Measurements from ENCODE around the gene IGSF9B. TPM values are rescaled to one million over a fixed set of nuclear protein-coding genes. Genes with fewer than 3 reads are reported as not detected.

IGSF9B gene
- total RNA-seq, 1 donor from 2014 or later = 2.0 TPM

DNA sequence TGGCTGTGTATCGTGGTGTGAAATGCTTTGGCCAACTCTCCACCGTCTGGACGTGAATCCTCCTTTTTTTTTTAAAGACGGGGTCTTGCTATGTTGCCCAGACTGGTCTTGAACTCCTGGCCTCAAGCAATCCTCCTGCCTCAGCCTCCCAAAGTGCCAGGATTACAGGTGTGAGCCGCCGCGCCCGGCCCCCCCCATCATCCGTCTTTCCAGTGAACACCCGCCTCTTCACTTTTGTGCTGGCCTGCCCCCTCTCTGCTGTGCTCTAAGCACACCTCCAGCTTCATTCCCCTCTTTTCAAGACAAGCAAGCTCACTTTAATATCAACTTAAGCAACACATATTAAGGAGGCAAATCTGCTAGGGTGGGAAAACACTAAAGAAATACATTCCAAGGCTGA, 35.3 kb downstream of the IGSF9B start:
- DNase-seq (no peak), ATAC-seq (ENCODE audit: low read depth) (no peak)
- POLR2A ChIA-PET = no interaction called here
- Mint-ChIP-seq H3K27ac (no peak overlapping the region), H3K4me3 (no peak overlapping the region), H3K9me3 (no peaks in the 10 kb centered on the region), H3K4me1 (peaks cover 4% of the 10 kb centered on the region), H3K27me3 (peaks cover 16% of the 10 kb centered on the region), H3K36me3 (ENCODE audit: low read depth) (no peaks in the 10 kb centered on the region)
- intact Hi-C loops (cut with micrococcal nuclease) = no loop called here
- TF ChIP-seq, protein P1, sequence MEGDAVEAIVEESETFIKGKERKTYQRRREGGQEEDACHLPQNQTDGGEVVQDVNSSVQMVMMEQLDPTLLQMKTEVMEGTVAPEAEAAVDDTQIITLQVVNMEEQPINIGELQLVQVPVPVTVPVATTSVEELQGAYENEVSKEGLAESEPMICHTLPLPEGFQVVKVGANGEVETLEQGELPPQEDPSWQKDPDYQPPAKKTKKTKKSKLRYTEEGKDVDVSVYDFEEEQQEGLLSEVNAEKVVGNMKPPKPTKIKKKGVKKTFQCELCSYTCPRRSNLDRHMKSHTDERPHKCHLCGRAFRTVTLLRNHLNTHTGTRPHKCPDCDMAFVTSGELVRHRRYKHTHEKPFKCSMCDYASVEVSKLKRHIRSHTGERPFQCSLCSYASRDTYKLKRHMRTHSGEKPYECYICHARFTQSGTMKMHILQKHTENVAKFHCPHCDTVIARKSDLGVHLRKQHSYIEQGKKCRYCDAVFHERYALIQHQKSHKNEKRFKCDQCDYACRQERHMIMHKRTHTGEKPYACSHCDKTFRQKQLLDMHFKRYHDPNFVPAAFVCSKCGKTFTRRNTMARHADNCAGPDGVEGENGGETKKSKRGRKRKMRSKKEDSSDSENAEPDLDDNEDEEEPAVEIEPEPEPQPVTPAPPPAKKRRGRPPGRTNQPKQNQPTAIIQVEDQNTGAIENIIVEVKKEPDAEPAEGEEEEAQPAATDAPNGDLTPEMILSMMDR (IDR thresholded peaks at IDR 0.05) = no peak
- CTCF ChIA-PET = no interaction called here

GRCh38 chr11:133921026-133921425, 35.7 kb downstream of the IGSF9B start:
- TF ChIP-seq, protein P1 (IDR thresholded peaks at IDR 0.05) = no peak
- no peaks in the 10 kb centered on the region for H3K36me3 Mint-ChIP-seq (ENCODE audit: low read depth)
- intact Hi-C loops (cut with micrococcal nuclease) = no loop called here
- ATAC-seq (ENCODE audit: low read depth) (no peak), DNase-seq (no peak)
- H3K27me3 Mint-ChIP-seq = peaks cover 20% of the 10 kb centered on the region
- H3K27ac Mint-ChIP-seq = no peak overlapping the region
- ChIA-PET CTCF (no interaction called here), POLR2A (no interaction called here)
- no peaks in the 10 kb centered on the region for H3K9me3 Mint-ChIP-seq
- H3K4me3 Mint-ChIP-seq = no peak overlapping the region
- H3K4me1 Mint-ChIP-seq = peaks cover 4% of the 10 kb centered on the region

- POLR2A ChIA-PET = no interaction called here
- intact Hi-C loops (cut with micrococcal nuclease) = no loop called here
Observed at GRCh38 chr11:133920109-133920990, 36.4 kb downstream of the IGSF9B start.

GRCh38 chr11:133919330-133920108, 37.2 kb downstream of the IGSF9B start:
- TF ChIP-seq, protein P1 (IDR thresholded peaks at IDR 0.05) = no peak
- H3K36me3 Mint-ChIP-seq (ENCODE audit: low read depth) = no peaks in the 10 kb centered on the region
- intact Hi-C loops (cut with micrococcal nuclease) = no loop called here
- ChIA-PET CTCF (no interaction called here), POLR2A (no interaction called here)
- no peak overlapping the region for H3K4me3 Mint-ChIP-seq
- no peaks in the 10 kb centered on the region for H3K9me3 Mint-ChIP-seq
- H3K27ac Mint-ChIP-seq = no peak overlapping the region
- H3K4me1 Mint-ChIP-seq = peaks cover 4% of the 10 kb centered on the region
- ATAC-seq (ENCODE audit: low read depth) (no peak), DNase-seq (no peak)
- peaks cover 19% of the 10 kb centered on the region for H3K27me3 Mint-ChIP-seq

More at GRCh38 chr11:133920109-133920990, 36.4 kb downstream of the IGSF9B start:
- Mint-ChIP-seq H3K27ac (no peak overlapping the region), H3K9me3 (no peaks in the 10 kb centered on the region), H3K36me3 (ENCODE audit: low read depth) (no peaks in the 10 kb centered on the region), H3K4me1 (peaks cover 4% of the 10 kb centered on the region), H3K27me3 (peaks cover 19% of the 10 kb centered on the region), H3K4me3 (no peak overlapping the region)
- ATAC-seq (ENCODE audit: low read depth) (no peak), DNase-seq (no peak)
- CTCF ChIA-PET = no interaction called here
- TF ChIP-seq, protein P1 (IDR thresholded peaks at IDR 0.05) = no peak

GRCh38 chr11:133918608-133919260, 38.0 kb downstream of the IGSF9B start:
- H3K9me3 Mint-ChIP-seq = no peaks in the 10 kb centered on the region
- DNase-seq (no peak), ATAC-seq (ENCODE audit: low read depth) (no peak)
- no peak overlapping the region for H3K27ac Mint-ChIP-seq
- peak overlapping the region; percentile 44 for H3K4me3 Mint-ChIP-seq
- ChIA-PET POLR2A (no interaction called here), CTCF (no interaction called here)
- peaks cover 4% of the 10 kb centered on the region for H3K4me1 Mint-ChIP-seq
- H3K27me3 Mint-ChIP-seq = peaks cover 19% of the 10 kb centered on the region
- TF ChIP-seq, protein P1 (IDR thresholded peaks at IDR 0.05) = no peak
- intact Hi-C loops (cut with micrococcal nuclease) = no loop called here
- H3K36me3 Mint-ChIP-seq (ENCODE audit: low read depth) = no peaks in the 10 kb centered on the region
